Immature natural killer cell (primary cell): Measurements from ENCODE around the gene SLC4A4. TPM values are rescaled to one million over a fixed set of nuclear protein-coding genes. Genes with fewer than 3 reads are reported as not detected.
"Not testable (repeated sequence)": the region's sequence is repeated elsewhere in the genome, so short reads cannot be mapped to it uniquely, and the experiment has no call there.

Experiments
- DNase-seq, 3 donors: peaks; one replicate each; pipeline ENCODE4 v3.0.0; 2022; ENCODE audit warnings: mixed read lengths in 1 of 3
- H3K27ac Mint-ChIP-seq, 6 donors: one replicate each; pipeline ENCODE4 v1.8.0; 2020; ENCODE audit warnings: mixed read lengths in 6 of 6, mild to moderate bottlenecking in 5 of 6, inconsistent platforms in 4 of 6, moderate library complexity in 3 of 6
- H3K27me3 Mint-ChIP-seq, 3 donors: one replicate each; pipeline ENCODE4 v1.8.0; 2020 to 2021; ENCODE audit warnings: low read depth in 3 of 3, mild to moderate bottlenecking in 3 of 3, mixed read lengths in 3 of 3, moderate library complexity in 3 of 3, inconsistent platforms in 1 of 3
- H3K36me3 Mint-ChIP-seq, 3 donors: one replicate each; pipeline ENCODE4 v1.8.0; 2020; ENCODE audit warnings: mixed read lengths in 3 of 3, inconsistent platforms in 2 of 3, mild to moderate bottlenecking in 2 of 3
- H3K4me1 Mint-ChIP-seq, 2 donors: one replicate each; pipeline ENCODE4 v1.8.0; 2020; ENCODE audit warnings: inconsistent platforms in 2 of 2, mild to moderate bottlenecking in 2 of 2, mixed read lengths in 2 of 2, moderate library complexity in 1 of 2
- H3K4me3 Mint-ChIP-seq, 5 donors: one replicate each; pipeline ENCODE4 v1.8.0; 2020; ENCODE audit warnings: mild to moderate bottlenecking in 5 of 5, mixed read lengths in 5 of 5, inconsistent platforms in 3 of 5, moderate library complexity in 3 of 5
- H3K9me3 Mint-ChIP-seq, 6 donors: one replicate each; pipeline ENCODE4 v1.8.0; 2020; ENCODE audit warnings: mild to moderate bottlenecking in 6 of 6, mixed read lengths in 6 of 6, inconsistent platforms in 4 of 6, moderate library complexity in 3 of 6
- polyA plus RNA-seq, 3 donors: library from polyadenylated mRNA; unstranded; fragments of 300-500 nt; fragmentation: Illumina TruSeq; gene quantifications; one replicate each; pipeline ENCODE4 v1.2.3, GENCODE V29; 2021

The SLC4A4 gene
- polyA plus RNA-seq, 3 donors from 2014 or later, result 4.4 to 8.0 (median 7.1) TPM

DNA sequence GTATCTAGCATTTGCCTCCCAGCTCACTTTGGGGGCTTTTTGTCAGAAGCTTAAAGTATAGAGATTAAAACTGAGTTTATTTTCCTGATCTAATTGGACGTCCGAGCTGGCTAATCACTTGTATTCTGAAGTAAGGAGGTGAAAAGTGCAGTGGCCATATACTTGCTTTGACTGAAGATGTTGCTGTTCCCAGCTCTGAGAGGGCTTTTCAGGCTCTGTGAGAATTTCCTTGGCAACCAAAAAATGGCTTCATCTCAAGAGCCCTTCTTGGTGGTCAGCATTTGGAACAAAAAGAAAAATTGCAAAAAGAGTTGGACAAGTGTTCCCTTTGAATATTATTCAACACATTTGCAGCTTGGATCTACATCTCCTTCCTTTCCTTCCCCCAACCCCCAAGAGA, 67.0 kb downstream of the SLC4A4 start:
- no peaks in the 10 kb centered on the region for H3K27me3 Mint-ChIP-seq
- peaks cover 9 to 12% (median 11%) of the 10 kb centered on the region in 3 donors for H3K36me3 Mint-ChIP-seq
- peak overlapping the region in 2 of 6 donors; percentile 51 to 54 for H3K27ac Mint-ChIP-seq
- H3K4me1 Mint-ChIP-seq, result peaks cover 21 to 40% of the 10 kb centered on the region in 2 donors
- no peak for DNase-seq
- H3K9me3 Mint-ChIP-seq, result peaks cover 2 to 13% (median 8%) of the 10 kb centered on the region in 6 donors
- peak overlapping the region in 1 of 5 donors; percentile 54 for H3K4me3 Mint-ChIP-seq

DNA sequence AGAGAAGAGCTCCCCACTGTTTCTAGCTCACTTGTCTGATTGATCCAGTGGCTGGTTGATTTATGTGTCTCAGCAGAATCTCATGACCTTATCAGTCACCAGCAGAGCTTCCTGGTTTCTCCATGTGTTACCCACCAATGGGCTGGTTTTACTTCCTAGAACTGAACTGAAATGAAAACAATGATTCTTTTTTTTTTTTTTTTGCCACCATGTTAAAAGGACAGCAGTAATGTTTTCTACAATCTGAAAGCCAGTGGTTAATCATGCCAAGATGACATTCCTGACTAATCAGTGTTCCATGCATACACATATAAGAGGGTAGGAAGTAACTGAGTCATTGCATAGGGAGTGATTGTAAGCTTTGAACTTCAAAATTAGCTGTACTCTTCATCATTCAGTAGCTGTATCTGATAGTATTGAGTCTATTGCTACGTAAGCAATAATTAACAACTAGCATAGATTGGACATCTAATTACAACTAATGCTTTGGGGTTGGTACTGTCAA, 67.7 kb downstream of the SLC4A4 start:
- peaks cover 21 to 40% of the 10 kb centered on the region in 2 donors for H3K4me1 Mint-ChIP-seq
- H3K36me3 Mint-ChIP-seq, result peaks cover 9 to 12% (median 11%) of the 10 kb centered on the region in 3 donors
- H3K9me3 Mint-ChIP-seq, result peaks cover 2 to 13% (median 8%) of the 10 kb centered on the region in 6 donors
- H3K27ac Mint-ChIP-seq, result peak overlapping the region in 2 of 6 donors; percentile 17 to 54
- no peaks in the 10 kb centered on the region for H3K27me3 Mint-ChIP-seq
- DNase-seq, result peak in 1 of 3 donors; percentile 5
- peak overlapping the region in 1 of 5 donors; percentile 54 for H3K4me3 Mint-ChIP-seq

DNA sequence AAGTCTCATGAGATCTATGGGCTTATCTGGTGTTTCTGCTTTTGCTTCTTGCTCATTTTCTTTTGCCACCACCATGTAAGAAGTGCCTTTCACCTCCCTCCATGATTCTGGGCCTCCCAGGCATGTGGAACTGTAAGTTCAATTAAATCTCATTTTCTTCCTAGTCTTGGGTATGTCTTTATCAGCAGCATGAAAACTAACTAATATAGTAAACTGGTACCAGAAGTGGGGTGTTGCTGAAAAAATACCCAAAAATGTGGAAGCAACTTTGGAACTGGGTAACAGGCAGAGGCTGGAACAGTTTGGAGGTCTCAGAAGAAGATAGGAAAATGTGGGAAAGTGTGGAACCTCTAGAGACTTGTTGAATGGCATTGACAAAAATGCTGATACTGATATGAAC, 70.1 kb downstream of the SLC4A4 start:
- not testable (repeated sequence) for H3K27ac Mint-ChIP-seq, H3K4me3 Mint-ChIP-seq, DNase-seq, H3K27me3 Mint-ChIP-seq
- Mint-ChIP-seq H3K36me3 (peaks cover 9 to 12% (median 11%) of the 10 kb centered on the region in 3 donors), H3K4me1 (peaks cover 21 to 40% of the 10 kb centered on the region in 2 donors), H3K9me3 (peaks cover 2 to 13% (median 8%) of the 10 kb centered on the region in 6 donors)

DNA sequence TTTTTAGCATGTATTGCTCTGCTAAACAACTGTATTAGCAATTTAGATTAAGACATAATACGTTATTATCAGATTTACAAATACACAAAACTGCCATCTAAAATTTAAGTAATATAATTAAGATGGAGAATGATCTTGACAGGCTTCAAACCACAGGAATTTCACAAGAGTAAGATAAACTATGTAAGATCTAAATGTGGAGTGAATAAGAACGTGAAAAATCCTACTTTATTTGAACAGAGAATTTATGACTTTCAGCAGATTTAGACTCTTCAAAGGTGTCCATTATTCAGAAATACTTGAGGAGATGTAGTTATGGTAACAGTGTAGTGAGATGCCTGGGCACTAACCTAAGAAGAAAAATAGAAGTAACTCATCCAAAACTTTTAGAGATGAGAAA, 73.2 kb downstream of the SLC4A4 start:
- peaks cover 2 to 13% (median 8%) of the 10 kb centered on the region in 6 donors for H3K9me3 Mint-ChIP-seq
- H3K27me3 Mint-ChIP-seq, result peaks cover 0 to 1% (median 0%) of the 10 kb centered on the region in 3 donors
- DNase-seq, result no peak
- H3K27ac Mint-ChIP-seq, result no peak overlapping the region
- peaks cover 5 to 22% of the 10 kb centered on the region in 2 donors for H3K4me1 Mint-ChIP-seq
- peaks cover 9 to 15% (median 12%) of the 10 kb centered on the region in 3 donors for H3K36me3 Mint-ChIP-seq
- no peak overlapping the region for H3K4me3 Mint-ChIP-seq

DNA sequence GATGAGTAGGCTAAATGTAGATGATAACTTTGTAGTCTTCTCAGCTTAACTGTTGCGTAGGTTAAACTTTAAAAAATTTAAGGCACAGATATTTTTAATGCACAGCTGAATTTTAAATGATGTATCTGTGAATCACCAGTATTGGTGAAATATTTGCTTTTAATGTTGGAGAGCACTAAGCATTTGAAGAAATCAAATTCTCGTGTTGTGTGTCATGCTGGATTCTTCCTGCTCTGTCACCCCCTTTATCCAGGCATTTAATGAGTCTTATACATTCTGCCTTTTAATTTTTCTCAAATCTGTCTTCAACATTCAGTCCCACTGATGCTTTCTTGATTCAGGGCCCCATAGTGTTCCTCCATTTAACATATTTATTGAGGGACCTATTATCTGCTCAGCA, 76.7 kb downstream of the SLC4A4 start:
- H3K4me3 Mint-ChIP-seq, result no peak overlapping the region
- H3K36me3 Mint-ChIP-seq, result peaks cover 0 to 12% (median 8%) of the 10 kb centered on the region in 3 donors
- peaks cover 0 to 4% (median 0%) of the 10 kb centered on the region in 6 donors for H3K9me3 Mint-ChIP-seq
- no peak overlapping the region for H3K27ac Mint-ChIP-seq
- peaks cover 0 to 1% (median 0%) of the 10 kb centered on the region in 3 donors for H3K27me3 Mint-ChIP-seq
- no peaks in the 10 kb centered on the region for H3K4me1 Mint-ChIP-seq
- no peak for DNase-seq

DNA sequence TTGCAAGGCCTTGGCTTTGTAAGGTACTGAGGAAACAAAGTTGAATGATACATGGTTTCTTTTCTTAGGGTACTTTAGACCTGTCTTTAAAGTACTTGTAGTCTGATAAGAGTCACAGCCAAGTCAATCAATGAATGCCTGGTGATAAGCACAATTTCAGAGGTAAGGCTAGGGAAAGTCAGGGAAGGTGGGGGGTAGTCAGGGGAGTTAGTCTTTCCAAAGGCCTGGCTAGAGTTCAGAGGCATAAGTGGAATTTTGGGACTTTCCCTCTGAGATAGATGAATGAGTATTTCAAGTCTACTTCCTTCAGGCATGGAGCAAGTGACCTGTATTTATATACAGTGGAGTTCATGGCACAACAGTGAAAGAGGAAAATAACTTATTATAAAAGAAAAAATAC, 78.3 kb downstream of the SLC4A4 start:
- Mint-ChIP-seq H3K36me3 (peaks cover 0 to 12% (median 8%) of the 10 kb centered on the region in 3 donors), H3K27ac (no peak overlapping the region), H3K4me1 (no peaks in the 10 kb centered on the region), H3K27me3 (peaks cover 0 to 1% (median 0%) of the 10 kb centered on the region in 3 donors), H3K9me3 (peaks cover 0 to 8% (median 2%) of the 10 kb centered on the region in 6 donors), H3K4me3 (no peak overlapping the region)
- no peak for DNase-seq

DNA sequence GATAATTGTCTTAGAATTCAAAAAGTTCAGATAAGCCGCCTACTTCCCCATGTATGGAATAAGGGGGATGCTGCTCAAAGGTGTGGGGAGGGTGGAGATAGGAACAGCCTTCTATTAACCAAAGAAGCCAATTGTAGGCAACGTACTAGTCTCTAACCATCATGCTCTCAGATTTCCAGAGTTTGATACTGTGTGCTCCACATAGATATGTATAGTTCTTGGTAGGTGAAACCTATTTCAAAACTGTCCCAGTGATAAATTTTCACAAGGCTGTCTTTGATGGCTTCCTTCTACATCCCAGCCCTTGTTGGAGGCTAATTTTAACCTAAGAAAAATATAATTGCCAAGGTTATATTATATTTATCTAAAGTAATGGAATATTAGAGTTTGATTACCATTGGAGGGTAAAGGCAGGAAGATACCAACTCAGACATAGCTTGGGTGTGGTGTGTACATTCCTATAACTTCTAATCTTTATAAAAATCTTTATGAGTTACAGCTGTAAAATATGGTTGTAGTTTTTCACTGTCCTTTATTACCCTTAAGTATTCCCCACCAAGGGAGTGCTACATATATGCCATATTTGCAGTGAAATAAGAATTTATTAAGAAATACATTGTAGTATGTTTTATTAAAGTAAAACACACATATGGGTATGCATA, 87.7 kb downstream of the SLC4A4 start:
- DNase-seq, result no peak
- no peak overlapping the region for H3K4me3 Mint-ChIP-seq
- H3K36me3 Mint-ChIP-seq, result peaks cover 0 to 4% (median 0%) of the 10 kb centered on the region in 3 donors
- no peaks in the 10 kb centered on the region for H3K4me1 Mint-ChIP-seq
- no peak overlapping the region for H3K27ac Mint-ChIP-seq
- H3K9me3 Mint-ChIP-seq, result peaks cover 0 to under 1% (median under 1%) of the 10 kb centered on the region in 6 donors
- H3K27me3 Mint-ChIP-seq, result no peaks in the 10 kb centered on the region

DNA sequence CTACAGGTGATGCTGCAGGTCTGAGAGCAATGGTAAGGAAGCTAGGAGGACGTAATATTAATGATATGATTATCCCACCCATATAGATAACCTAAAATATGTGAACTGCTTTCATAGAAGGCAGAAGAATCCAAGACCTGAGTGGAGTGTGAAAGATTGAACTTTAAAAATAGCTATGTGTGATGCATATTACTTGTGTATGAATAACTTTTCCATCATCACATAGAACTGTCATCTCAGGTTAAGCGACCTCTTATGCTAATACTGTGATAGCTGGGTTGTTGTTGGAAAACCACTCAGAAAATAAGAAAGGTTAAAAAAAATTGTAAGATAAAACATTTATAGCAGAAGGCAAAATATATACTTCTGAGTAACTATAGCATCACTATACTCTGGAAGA, 90.3 kb downstream of the SLC4A4 start:
- Mint-ChIP-seq H3K4me3 (no peak overlapping the region), H3K27ac (no peak overlapping the region), H3K9me3 (no peaks in the 10 kb centered on the region), H3K4me1 (no peaks in the 10 kb centered on the region), H3K27me3 (no peaks in the 10 kb centered on the region), H3K36me3 (peaks cover 0 to 4% (median 3%) of the 10 kb centered on the region in 3 donors)
- DNase-seq, result no peak

DNA sequence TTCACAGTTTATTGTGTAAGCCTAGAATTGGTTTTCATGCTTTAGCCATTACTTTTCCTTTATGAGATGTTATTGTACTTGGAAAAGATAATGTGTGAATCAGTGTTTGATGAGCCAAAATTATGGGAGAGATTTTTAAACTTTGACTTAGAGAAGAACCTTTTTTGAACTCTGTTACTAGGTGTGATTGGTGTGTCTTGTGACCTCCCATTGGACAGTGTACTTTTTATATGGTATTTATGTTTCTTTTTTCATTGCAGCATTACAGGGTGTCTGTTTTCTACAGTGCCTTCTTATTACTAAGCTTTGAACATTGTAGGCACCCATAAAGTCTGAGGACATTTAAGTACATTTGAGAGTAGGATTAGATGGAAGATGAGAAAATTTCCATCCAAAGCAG, 91.1 kb downstream of the SLC4A4 start:
- no peak overlapping the region for H3K4me3 Mint-ChIP-seq
- H3K27ac Mint-ChIP-seq, result no peak overlapping the region
- no peaks in the 10 kb centered on the region for H3K4me1 Mint-ChIP-seq
- H3K27me3 Mint-ChIP-seq, result no peaks in the 10 kb centered on the region
- H3K9me3 Mint-ChIP-seq, result no peaks in the 10 kb centered on the region
- H3K36me3 Mint-ChIP-seq, result peaks cover 0 to 5% (median 3%) of the 10 kb centered on the region in 3 donors
- DNase-seq, result no peak

DNA sequence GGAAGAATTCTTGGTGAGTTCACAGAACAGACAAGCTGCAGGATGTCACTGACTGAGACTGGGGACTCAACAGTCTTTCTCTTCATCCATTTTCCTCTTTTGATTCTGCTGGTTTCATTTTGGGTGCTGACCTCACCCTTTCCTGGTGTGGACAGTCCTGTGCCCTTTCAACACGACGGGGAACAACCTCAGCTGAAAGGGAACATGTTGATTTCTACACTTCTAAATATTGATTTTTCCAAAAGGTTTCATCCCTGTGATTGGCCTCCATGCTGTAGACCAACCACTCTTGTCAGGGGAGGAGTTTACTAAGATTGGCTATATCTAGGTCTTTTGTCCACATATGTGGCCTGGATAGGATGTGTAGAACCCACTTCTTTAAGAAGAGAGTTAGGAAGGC, 91.8 kb downstream of the SLC4A4 start:
- DNase-seq, result no peak
- Mint-ChIP-seq H3K4me3 (no peak overlapping the region), H3K27me3 (no peaks in the 10 kb centered on the region), H3K27ac (no peak overlapping the region), H3K36me3 (peaks cover 0 to 9% (median 3%) of the 10 kb centered on the region in 3 donors), H3K9me3 (no peaks in the 10 kb centered on the region), H3K4me1 (no peaks in the 10 kb centered on the region)

DNA sequence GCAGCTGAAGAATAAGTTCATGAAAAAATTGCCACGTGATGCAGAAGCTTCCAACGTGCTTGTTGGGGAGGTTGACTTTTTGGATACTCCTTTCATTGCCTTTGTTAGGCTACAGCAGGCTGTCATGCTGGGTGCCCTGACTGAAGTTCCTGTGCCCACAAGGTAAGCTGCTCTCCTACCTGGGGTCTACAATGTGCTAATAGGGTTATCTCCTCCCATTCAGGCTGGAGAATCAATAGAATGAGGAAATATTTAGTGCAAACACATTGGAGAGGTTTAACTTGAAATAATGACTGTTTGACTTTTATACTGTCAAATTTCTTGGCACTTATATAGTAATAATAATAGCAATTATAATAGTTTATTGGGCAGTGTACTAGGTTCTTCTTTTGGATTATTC, 101.8 kb downstream of the SLC4A4 start:
- H3K9me3 Mint-ChIP-seq, result peaks cover 0 to 2% (median 0%) of the 10 kb centered on the region in 6 donors
- no peaks in the 10 kb centered on the region for H3K27me3 Mint-ChIP-seq
- H3K36me3 Mint-ChIP-seq, result peaks cover under 1 to 6% (median 5%) of the 10 kb centered on the region in 3 donors
- no peak for DNase-seq
- no peak overlapping the region for H3K4me3 Mint-ChIP-seq
- no peak overlapping the region for H3K27ac Mint-ChIP-seq
- no peaks in the 10 kb centered on the region for H3K4me1 Mint-ChIP-seq

DNA sequence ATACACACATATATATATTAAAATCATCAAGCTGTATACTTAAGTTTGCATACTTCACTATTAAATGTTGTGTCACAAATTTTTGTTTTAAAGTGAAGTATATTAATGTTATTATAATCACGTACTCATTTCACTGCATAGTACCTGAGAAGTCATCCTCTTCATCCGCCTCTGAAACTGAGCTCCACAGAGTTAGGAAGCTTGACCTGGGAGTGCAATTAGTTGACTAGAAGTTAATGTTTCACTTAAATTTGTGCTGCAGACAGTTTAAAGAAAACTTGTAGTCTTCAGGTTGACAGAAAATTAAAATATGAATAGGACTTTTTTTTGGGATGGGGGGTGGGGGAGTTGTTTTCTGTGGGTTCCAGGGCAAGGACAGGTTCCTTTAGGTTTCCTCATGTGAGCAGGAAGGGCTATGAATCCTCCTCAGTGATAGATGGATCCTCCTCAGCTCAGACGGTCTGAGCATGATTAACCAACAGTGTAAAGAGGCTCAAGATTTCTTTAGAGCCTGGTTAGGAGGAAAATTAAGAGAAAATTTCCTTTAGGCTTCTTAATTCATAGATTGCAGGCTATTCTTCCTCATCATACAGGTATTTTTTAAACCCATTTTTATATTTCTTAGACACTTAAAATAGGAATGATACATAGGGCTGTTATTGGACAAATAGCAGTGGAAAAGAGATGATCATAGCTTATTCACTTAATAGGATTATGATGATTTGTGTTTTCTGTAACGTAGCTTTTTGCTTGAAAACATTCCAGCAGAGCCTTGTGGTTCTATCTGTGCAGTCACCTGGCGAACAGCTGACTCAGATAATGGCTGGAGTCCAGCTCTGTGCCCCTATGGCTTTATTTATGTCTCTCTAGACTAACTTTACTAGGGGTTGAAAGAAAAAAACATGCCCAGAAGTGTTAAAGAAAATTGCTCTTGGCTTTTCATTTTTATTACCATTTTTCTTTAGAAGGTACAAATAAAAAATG, 102.7 kb downstream of the SLC4A4 start:
- H3K36me3 Mint-ChIP-seq, result peaks cover 0 to 6% (median 5%) of the 10 kb centered on the region in 3 donors
- no peaks in the 10 kb centered on the region for H3K4me1 Mint-ChIP-seq
- no peak overlapping the region for H3K27ac Mint-ChIP-seq
- no peak overlapping the region for H3K4me3 Mint-ChIP-seq
- no peaks in the 10 kb centered on the region for H3K9me3 Mint-ChIP-seq
- no peak for DNase-seq
- no peaks in the 10 kb centered on the region for H3K27me3 Mint-ChIP-seq

DNA sequence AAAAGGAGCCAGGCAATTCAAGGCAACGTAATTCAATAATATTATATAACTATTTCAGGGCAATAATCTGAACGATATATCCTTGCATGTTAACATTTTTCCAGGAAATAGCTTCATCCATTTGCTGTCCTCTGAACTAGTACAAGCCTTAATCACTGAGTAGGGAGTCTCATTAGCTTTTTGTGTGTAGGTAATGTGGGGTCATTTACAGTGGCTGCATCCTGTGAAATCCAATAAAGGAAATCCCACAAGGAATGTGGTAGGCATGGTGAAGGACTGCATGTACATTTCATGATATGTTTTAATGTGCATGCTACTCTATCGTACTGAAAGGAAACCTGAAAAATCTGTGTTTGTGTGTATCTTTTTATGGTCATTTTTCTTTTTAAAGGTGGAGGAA, 103.5 kb downstream of the SLC4A4 start:
- Mint-ChIP-seq H3K27ac (no peak overlapping the region), H3K9me3 (no peaks in the 10 kb centered on the region), H3K4me1 (no peaks in the 10 kb centered on the region), H3K36me3 (peaks cover 0 to 6% (median 5%) of the 10 kb centered on the region in 3 donors), H3K27me3 (no peaks in the 10 kb centered on the region), H3K4me3 (no peak overlapping the region)
- DNase-seq, result no peak

DNA sequence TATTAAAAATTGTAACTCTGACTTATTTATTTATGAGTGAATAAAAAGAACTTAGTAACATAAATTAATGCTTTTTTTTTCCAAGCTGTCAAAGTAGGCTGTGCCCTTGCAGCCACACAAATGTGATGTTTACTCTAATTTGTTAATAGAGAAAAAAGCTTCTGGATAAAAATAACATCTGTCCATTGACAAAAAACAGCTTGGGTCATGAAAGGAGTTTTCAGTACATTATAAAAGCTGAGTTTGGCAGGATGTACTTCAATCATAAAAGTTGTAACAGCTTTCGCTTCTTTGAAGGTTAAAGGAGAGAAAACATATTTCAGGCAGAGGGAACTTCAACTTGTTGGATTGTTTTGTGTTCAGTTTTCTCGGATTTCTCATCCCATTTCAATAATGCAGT, 105.6 kb downstream of the SLC4A4 start:
- peaks cover 0 to 5% (median 4%) of the 10 kb centered on the region in 3 donors for H3K36me3 Mint-ChIP-seq
- no peak for DNase-seq
- no peaks in the 10 kb centered on the region for H3K4me1 Mint-ChIP-seq

More for the DNA sequence above, 105.6 kb downstream of the SLC4A4 start:
- Mint-ChIP-seq H3K4me3 (no peak overlapping the region), H3K27ac (no peak overlapping the region), H3K27me3 (no peaks in the 10 kb centered on the region), H3K9me3 (no peaks in the 10 kb centered on the region)
